HepG2 (cell line): Measurements from ENCODE around the gene GBE1. TPM values are rescaled to one million over a fixed set of nuclear protein-coding genes. Genes with fewer than 3 reads are reported as not detected.

Experiments
- CHCHD3 ChIP-seq: sonication (generic); formaldehyde crosslinking; IDR thresholded peaks from 2 replicates; pipeline ENCODE4 v1.8.0; 2022; ENCODE audit warnings: mild to moderate bottlenecking, missing genetic modification reagents, moderate library complexity
- GZF1 ChIP-seq: sonication (generic); formaldehyde crosslinking; IDR thresholded peaks from 2 replicates; pipeline ENCODE4 v1.5.1; 2020; ENCODE audit warnings: mild to moderate bottlenecking, missing genetic modification reagents
- KAT8 ChIP-seq: IDR thresholded peaks from 2 replicates; pipeline ENCODE4 v1.6.1; 2016; ENCODE audit warnings: missing genetic modification reagents, missing compliant biosample characterization
- MAFF ChIP-seq: IDR thresholded peaks from 2 replicates; pipeline ENCODE4 v1.6.1; 2011; ENCODE audit warnings: low read depth, low read length, improper control_type of control experiment
- RNF2 ChIP-seq: fragments of 450-650 bp; conservative IDR thresholded peaks from 2 replicates; pipeline ENCODE4 v1.6.1; 2016; ENCODE audit warnings: low read depth
- SP140L ChIP-seq: sonication (generic); formaldehyde crosslinking; IDR thresholded peaks from 2 replicates; pipeline ENCODE4 v1.4.0; 2020; ENCODE audit warnings: missing genetic modification reagents, borderline replicate concordance
- ZFP36 ChIP-seq: fragments of 150-350 bp; IDR thresholded peaks from 2 replicates; pipeline ENCODE4 v1.6.1; 2018; ENCODE audit warnings: borderline replicate concordance, low read length, low read depth; ENCODE audit not compliant: partially characterized antibody
- ZFX ChIP-seq: sonication (generic); formaldehyde crosslinking; IDR thresholded peaks from 2 replicates; pipeline ENCODE4 v1.4.0; 2020; ENCODE audit warnings: mild to moderate bottlenecking, low read depth, missing genetic modification reagents, moderate library complexity
- ZNF180 ChIP-seq: sonication (generic); formaldehyde crosslinking; IDR thresholded peaks from 2 replicates; pipeline ENCODE4 v1.4.0; 2020; ENCODE audit warnings: low read depth, missing genetic modification reagents, borderline replicate concordance
- polyA plus RNA-seq, 8 experiments: library from polyadenylated mRNA; depleted of rRNA in 3 of 8; stranded (reverse) in 7 of 8; unstranded in 1 of 8; fragments of >200 nt; fragmentation: Illumina TruSeq in 4 of 8; extraction: Trizol in 4 of 8; gene quantifications; 2 replicates each; pipeline versions ENCODE4 v1.2.1 to v1.2.3, GENCODE V29; 2011 to 2016; ENCODE audit warnings: low read depth in 4 of 8, missing spikeins in 1 of 8, mixed read lengths in 1 of 8; ENCODE audit not compliant: insufficient read depth in 1 of 8
- total RNA-seq, 5 experiments: library from RNA; depleted of rRNA; stranded (reverse); fragments of >200 nt; fragmentation: Illumina TruSeq; extraction: Trizol; gene quantifications; 2 replicates each; pipeline ENCODE4 v1.2.3, GENCODE V29; 2016; ENCODE audit warnings: low read depth in 1 of 5
- TF ChIP-seq, protein P1 (sequence below): sonication (generic); formaldehyde crosslinking; IDR thresholded peaks from 2 replicates; pipeline ENCODE4 v1.4.0; 2020; ENCODE audit warnings: missing genetic modification reagents
- TF ChIP-seq, protein P2 (sequence below): sonication (generic); formaldehyde crosslinking; IDR thresholded peaks from 2 replicates; pipeline ENCODE4 v1.4.0; 2020; ENCODE audit warnings: mild to moderate bottlenecking, missing genetic modification reagents

Gene GBE1
- total and polyA plus RNA-seq, 2 of the 13 experiments (the other 11 are each of a cell fraction or from before 2014, with no cell fraction given), result 22.9 to 36.1 TPM

DNA sequence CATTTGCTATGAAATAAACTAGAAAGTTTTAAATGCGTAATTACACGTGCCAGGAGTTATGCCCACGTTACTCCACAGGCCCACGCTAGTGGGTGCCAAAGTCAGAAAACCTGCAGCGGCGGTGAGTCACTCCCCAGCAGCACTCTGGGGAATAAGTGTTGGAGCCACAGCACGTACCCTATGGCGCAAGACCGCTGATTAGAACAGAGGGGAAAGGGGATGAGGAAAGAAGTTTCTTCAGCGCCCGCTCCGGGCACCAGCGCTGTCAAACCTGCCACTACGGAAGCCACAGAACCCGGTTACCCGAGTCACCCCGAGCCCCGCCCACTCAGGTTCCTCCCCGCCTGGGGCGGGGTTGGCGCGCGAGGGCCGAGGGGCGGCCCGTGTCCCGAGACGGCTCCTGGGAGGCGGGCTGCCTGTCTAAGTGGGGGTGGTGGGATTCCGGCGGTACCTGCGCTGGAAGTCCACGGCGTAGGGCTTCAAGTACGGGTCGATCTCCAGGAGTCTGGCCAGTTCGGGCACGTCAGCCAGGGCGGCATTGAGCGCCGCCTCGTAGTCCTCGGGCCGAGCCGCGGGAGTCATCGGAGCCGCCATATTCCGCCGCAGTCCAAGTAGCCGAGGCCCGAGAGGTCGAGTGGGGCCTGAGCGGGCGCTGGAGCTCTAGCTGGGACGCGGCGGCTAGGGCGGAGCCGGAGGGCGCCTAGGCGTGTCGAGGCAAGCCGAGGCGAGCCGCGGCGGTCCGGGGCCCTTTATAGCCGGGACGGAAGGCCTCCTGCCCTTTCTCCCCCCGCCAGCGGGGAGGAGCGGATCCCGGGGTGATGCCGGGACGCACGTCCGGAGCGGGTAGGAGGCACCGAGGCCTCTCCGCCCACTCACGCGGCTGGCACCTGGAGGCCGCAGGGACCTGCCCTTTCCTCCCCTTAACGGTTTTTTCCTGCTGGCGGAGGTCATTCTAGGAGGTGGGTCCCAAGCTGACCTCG lies at the start of gene GBE1 (continued):
- TF ChIP-seq, protein P1, sequence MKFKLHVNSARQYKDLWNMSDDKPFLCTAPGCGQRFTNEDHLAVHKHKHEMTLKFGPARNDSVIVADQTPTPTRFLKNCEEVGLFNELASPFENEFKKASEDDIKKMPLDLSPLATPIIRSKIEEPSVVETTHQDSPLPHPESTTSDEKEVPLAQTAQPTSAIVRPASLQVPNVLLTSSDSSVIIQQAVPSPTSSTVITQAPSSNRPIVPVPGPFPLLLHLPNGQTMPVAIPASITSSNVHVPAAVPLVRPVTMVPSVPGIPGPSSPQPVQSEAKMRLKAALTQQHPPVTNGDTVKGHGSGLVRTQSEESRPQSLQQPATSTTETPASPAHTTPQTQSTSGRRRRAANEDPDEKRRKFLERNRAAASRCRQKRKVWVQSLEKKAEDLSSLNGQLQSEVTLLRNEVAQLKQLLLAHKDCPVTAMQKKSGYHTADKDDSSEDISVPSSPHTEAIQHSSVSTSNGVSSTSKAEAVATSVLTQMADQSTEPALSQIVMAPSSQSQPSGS (CRISPR knock-in tag), result peak; percentile 59
- TF ChIP-seq ZNF180, result 0 out of 2 replicates have a peak, but pooled peaks have one; percentile 77
- 0 out of 2 replicates have a peak, but pooled peaks have one; percentile 69 for TF ChIP-seq SP140L
- TF ChIP-seq, protein P2, sequence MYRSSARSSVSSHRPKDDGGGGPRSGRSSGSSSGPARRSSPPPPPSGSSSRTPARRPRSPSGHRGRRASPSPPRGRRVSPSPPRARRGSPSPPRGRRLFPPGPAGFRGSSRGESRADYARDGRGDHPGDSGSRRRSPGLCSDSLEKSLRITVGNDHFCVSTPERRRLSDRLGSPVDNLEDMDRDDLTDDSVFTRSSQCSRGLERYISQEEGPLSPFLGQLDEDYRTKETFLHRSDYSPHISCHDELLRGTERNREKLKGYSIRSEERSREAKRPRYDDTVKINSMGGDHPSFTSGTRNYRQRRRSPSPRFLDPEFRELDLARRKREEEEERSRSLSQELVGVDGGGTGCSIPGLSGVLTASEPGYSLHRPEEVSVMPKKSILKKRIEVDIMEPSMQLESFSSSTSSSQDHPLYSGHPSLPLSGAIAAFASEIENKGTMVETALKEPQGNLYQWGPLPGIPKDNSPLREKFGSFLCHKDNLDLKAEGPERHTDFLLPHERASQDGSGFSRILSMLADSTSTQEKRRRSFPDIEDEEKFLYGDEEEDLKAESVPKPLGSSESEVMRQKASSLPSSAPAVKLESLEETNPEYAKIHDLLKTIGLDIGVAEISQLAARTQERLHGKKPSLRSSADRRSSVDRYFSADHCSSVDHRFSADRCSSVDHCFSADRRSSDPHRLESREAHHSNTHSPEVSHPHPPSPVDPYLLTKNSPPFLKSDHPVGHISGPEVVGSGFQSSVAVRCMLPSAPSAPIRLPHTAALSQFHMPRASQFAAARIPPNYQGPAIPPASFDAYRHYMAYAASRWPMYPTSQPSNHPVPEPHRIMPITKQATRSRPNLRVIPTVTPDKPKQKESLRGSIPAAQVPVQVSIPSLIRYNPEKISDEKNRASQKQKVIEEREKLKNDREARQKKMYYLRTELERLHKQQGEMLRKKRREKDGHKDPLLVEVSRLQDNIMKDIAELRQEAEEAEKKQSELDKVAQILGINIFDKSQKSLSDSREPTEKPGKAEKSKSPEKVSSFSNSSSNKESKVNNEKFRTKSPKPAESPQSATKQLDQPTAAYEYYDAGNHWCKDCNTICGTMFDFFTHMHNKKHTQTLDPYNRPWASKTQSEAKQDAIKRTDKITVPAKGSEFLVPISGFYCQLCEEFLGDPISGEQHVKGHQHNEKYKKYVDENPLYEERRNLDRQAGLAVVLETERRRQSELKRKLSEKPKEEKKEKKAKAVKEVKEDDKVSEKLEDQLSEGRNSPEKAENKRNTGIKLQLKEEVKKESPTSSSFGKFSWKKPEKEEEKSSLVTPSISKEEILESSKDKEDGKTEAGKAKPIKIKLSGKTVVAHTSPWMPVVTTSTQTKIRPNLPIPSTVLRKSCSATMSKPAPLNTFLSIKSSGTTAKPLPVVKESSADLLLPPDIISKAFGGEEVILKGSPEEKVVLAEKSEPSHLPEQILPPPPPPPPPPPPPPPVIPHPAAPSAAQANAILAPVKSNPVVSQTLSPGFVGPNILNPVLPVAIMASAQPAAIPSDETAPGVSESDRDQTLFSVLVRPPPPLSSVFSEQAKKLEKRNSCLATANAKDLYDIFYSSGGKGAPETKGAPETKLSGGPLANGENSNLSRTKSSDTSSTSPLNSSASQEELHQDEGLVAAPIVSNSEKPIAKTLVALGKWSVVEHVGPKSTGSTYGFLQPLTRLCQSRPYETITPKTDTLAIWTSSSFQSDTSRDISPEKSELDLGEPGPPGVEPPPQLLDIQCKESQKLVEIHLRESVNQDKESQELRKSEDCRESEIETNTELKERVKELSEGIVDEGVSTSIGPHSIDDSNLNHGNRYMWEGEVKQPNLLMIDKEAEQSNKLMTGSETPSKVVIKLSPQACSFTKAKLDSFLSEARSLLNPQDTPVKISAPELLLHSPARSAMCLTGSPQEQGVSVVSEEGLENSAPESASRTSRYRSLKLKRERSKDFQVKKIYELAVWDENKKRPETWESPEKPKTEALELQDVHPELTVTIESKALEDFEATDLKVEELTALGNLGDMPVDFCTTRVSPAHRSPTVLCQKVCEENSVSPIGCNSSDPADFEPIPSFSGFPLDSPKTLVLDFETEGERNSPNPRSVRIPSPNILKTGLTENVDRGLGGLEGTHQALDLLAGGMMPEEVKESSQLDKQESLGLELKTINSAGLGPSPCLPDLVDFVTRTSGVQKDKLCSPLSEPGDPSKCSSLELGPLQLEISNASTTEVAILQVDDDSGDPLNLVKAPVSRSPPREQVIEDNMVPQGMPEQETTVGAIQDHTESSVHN (CRISPR knock-in tag), result no peak
- no peak for TF ChIP-seq CHCHD3 (CRISPR knock-in tag)
- peak; percentile 89 for TF ChIP-seq KAT8 (CRISPR knock-in tag)
- TF ChIP-seq ZFP36, result no peak
- TF ChIP-seq RNF2, result peak; percentile 18; the same call in 1 of the 2 replicates
- no peak for TF ChIP-seq MAFF
- TF ChIP-seq GZF1 (CRISPR knock-in tag), result peak; percentile 89; the same call in 1 of the 2 replicates
- TF ChIP-seq ZFX (CRISPR knock-in tag), result peak; percentile 92
